Measurements from ENCODE around the gene SCP2. TPM values are rescaled to one million over a fixed set of nuclear protein-coding genes. Genes with fewer than 3 reads are reported as not detected.
A peak's percentile ranks its signal among the peaks of the same experiment; 100 is the strongest.

SCP2 gene
- total RNA-seq, 1 experiment from 2014 or later: 97.5 TPM

DNA sequence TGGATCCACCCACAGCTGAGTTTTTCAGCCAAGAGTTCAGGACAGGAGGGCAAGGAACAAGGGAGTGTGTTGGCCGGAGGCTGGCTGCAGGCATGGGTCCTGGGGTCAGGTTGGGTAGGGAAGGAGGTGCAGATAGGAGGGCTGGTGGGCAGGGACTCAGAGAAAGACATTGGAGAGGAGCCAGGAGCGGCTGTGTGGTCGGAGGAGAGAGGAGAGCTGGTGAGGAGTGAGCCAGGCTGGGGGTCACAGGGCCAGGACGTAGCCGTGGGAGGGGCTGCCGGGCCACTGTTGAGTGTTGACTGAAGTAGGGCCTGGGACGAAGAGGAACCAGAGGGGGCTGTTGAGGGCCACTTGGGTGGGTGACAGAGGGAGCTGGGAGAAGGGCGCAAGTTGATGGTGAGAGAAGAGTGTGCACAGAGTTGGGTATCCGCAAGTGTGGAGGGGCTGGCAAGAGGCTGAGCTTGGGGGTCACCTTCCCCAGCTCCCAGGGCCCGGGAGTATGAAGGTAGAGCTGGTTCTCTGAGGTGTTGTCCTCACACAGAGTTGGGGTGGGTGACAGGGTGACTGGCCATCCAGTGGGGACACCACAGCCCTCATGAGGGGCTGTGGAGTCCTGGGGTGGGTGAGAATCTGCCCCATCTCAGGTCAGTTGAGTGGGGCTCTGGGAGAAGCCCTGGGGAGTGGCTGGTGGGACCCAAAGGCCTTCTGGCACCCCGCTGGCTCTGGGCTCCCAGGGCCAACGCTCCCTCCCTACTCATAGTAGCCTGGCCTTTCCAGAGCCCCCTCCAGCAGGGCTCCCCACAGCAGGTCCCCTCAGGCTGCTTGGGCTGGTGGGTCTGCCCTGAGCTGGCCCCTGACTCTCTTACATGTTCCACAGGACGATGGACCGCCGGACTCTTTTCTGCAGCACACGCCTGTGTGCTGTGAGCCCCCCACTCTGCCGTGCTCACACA is 156.8 kb downstream of the SCP2 start:
- TF ChIP-seq EZH2 (IDR thresholded peaks at IDR 0.05; ENCODE audit: low read length, unreplicated experiment): no peak
- TF ChIP-seq, protein P1, sequence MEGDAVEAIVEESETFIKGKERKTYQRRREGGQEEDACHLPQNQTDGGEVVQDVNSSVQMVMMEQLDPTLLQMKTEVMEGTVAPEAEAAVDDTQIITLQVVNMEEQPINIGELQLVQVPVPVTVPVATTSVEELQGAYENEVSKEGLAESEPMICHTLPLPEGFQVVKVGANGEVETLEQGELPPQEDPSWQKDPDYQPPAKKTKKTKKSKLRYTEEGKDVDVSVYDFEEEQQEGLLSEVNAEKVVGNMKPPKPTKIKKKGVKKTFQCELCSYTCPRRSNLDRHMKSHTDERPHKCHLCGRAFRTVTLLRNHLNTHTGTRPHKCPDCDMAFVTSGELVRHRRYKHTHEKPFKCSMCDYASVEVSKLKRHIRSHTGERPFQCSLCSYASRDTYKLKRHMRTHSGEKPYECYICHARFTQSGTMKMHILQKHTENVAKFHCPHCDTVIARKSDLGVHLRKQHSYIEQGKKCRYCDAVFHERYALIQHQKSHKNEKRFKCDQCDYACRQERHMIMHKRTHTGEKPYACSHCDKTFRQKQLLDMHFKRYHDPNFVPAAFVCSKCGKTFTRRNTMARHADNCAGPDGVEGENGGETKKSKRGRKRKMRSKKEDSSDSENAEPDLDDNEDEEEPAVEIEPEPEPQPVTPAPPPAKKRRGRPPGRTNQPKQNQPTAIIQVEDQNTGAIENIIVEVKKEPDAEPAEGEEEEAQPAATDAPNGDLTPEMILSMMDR (conservative IDR thresholded peaks at IDR 0.05; ENCODE audit: low read depth, low read length): no peak
- no peak for TF ChIP-seq EZH2phosphoT487 (IDR thresholded peaks at IDR 0.05; ENCODE audit: borderline replicate concordance, low read length)
- Histone ChIP-seq H3K9me3 (ENCODE audit: low read length) (no peaks in the 10 kb centered on the region), H3K9me2 (replicated peaks; ENCODE audit: low read length) (no peaks in the 10 kb centered on the region), H3K4me2 (ENCODE audit: low read length) (peak overlapping the region; percentile 33), H2AFZ (ENCODE audit: low read length) (no peak overlapping the region), H3K9ac (ENCODE audit: low read length) (no peak overlapping the region; the same call in 1 of the 2 replicates), H3K79me2 (ENCODE audit: low read length) (no peaks in the 10 kb centered on the region), H4K20me1 (ENCODE audit: low read length) (no peaks in the 10 kb centered on the region), H3K27me3 (ENCODE audit: low read length) (no peaks in the 10 kb centered on the region), H3F3A (ENCODE audit: low read length, unreplicated experiment) (no peaks in the 10 kb centered on the region), H3K36me3 (ENCODE audit: low read depth, low read length) (no peaks in the 10 kb centered on the region), H3K27ac (ENCODE audit: low read length) (no peak overlapping the region), H3K4me3 (ENCODE audit: low read length) (no peak overlapping the region), H3K4me1 (ENCODE audit: insufficient read depth, low read length) (peaks cover 17% of the 10 kb centered on the region)
- no peak for ATAC-seq
- ChIA-PET POLR2A (ENCODE audit: unreplicated experiment) (no interaction called here), CTCF (no interaction called here)
- no peak for DNase-seq
- intact Hi-C loops (cut with micrococcal nuclease): no loop called here
- BruUV-seq (replicated peaks): no TSS peak

DNA sequence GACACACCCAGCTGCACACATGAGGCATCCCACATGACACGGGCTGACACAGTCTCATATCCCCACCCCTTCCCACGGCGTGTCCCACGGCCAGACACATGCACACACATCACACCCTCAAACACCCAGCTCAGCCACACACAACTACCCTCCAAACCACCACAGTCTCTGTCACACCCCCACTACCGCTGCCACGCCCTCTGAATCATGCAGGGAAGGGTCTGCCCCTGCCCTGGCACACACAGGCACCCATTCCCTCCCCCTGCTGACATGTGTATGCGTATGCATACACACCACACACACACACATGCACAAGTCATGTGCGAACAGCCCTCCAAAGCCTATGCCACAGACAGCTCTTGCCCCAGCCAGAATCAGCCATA is 157.5 kb downstream of the SCP2 start:
- Histone ChIP-seq H3K27ac (ENCODE audit: low read length) (peak overlapping the region; percentile 50), H3F3A (ENCODE audit: low read length, unreplicated experiment) (no peaks in the 10 kb centered on the region), H3K9me3 (ENCODE audit: low read length) (no peaks in the 10 kb centered on the region), H3K4me1 (ENCODE audit: insufficient read depth, low read length) (peaks cover 17% of the 10 kb centered on the region), H2AFZ (ENCODE audit: low read length) (no peak overlapping the region), H3K4me3 (ENCODE audit: low read length) (no peak overlapping the region), H3K79me2 (ENCODE audit: low read length) (no peaks in the 10 kb centered on the region), H4K20me1 (ENCODE audit: low read length) (no peaks in the 10 kb centered on the region), H3K9ac (ENCODE audit: low read length) (no peak overlapping the region; the same call in 1 of the 2 replicates), H3K36me3 (ENCODE audit: low read depth, low read length) (no peaks in the 10 kb centered on the region), H3K9me2 (replicated peaks; ENCODE audit: low read length) (no peaks in the 10 kb centered on the region), H3K4me2 (ENCODE audit: low read length) (peak overlapping the region; percentile 33), H3K27me3 (ENCODE audit: low read length) (no peaks in the 10 kb centered on the region)
- POLR2A ChIA-PET (ENCODE audit: unreplicated experiment): no interaction called here
- ATAC-seq (peak; percentile 52), DNase-seq (peak; percentile 44)
- no peak for TF ChIP-seq EZH2phosphoT487 (IDR thresholded peaks at IDR 0.05; ENCODE audit: borderline replicate concordance, low read length)
- TF ChIP-seq EZH2 (IDR thresholded peaks at IDR 0.05; ENCODE audit: low read length, unreplicated experiment): no peak
- TF ChIP-seq, protein P1 (conservative IDR thresholded peaks at IDR 0.05; ENCODE audit: low read depth, low read length): no peak
- CTCF ChIA-PET: no interaction called here
- no TSS peak for BruUV-seq (replicated peaks)
- intact Hi-C loops (cut with micrococcal nuclease): no loop called here

DNA sequence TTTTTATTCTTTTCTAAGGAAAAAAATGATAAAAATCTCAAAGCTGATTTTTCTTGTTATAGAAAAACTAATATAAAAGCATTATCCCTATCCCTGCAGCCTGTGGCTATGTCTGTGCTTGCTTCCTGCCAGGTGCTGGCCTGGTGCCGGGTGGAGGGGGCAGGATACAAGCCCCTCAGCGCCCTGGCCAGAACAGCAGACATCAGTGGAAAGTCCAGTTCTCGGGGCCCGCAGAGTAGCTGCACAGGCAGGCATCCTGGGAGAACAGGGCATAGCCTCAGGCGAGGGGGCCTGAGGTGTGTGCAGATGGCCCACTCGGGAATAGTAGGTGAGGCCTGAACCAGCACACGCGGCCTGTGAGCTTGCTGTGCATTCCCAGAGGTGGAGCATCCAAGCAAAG is 158.3 kb downstream of the SCP2 start:
- Histone ChIP-seq H3F3A (ENCODE audit: low read length, unreplicated experiment) (no peaks in the 10 kb centered on the region), H3K79me2 (ENCODE audit: low read length) (no peaks in the 10 kb centered on the region), H3K9ac (ENCODE audit: low read length) (no peak overlapping the region), H3K9me3 (ENCODE audit: low read length) (no peaks in the 10 kb centered on the region), H3K36me3 (ENCODE audit: low read depth, low read length) (no peaks in the 10 kb centered on the region), H3K4me2 (ENCODE audit: low read length) (no peak overlapping the region), H3K9me2 (replicated peaks; ENCODE audit: low read length) (no peaks in the 10 kb centered on the region), H3K27me3 (ENCODE audit: low read length) (no peaks in the 10 kb centered on the region), H3K27ac (ENCODE audit: low read length) (0 out of 2 replicates have a peak overlapping the region, but pooled peaks have one; percentile 50), H2AFZ (ENCODE audit: low read length) (no peak overlapping the region), H3K4me1 (ENCODE audit: insufficient read depth, low read length) (peaks cover 17% of the 10 kb centered on the region), H3K4me3 (ENCODE audit: low read length) (no peak overlapping the region), H4K20me1 (ENCODE audit: low read length) (no peaks in the 10 kb centered on the region)
- POLR2A ChIA-PET (ENCODE audit: unreplicated experiment): interaction anchor here (0.6 kb wide), 1 partner anchor 89 kb away, joined by 7 read pairs; no protein-coding TSS in a partner anchor
- CTCF ChIA-PET: no interaction called here
- no TSS peak for BruUV-seq (replicated peaks)
- TF ChIP-seq, protein P1 (conservative IDR thresholded peaks at IDR 0.05; ENCODE audit: low read depth, low read length): no peak
- intact Hi-C loops (cut with micrococcal nuclease): no loop called here
- no peak for ATAC-seq
- DNase-seq: no peak

Measured in PC-3 (cell line).